ENCODE data around the gene SLC13A4. TPM values are rescaled to one million over a fixed set of nuclear protein-coding genes. Genes with fewer than 3 reads are reported as not detected.

Gene SLC13A4
- not detected in 2 replicates for total RNA-seq

GRCh38 chr7:135728136-135728669, at the start of gene SLC13A4:
Gene SLC13A4 (minus strand): TSS chr7:135728186. CDS start chr7:135727496, 690 bp downstream.

GRCh38 chr7:135748770-135749169, 20.8 kb upstream of the SLC13A4 start, which contains the start of gene FAM180A:
Gene FAM180A (minus strand): TSS chr7:135748813. CDS start chr7:135748580, 233 bp downstream.

GRCh38 chr7:135662373-135663114, 65.4 kb downstream of the SLC13A4 start, which contains the start of gene STMP1:
Gene STMP1 (plus strand): TSS chr7:135662514.

Other genes with a start within 250 kb of the SLC13A4 start
- gene CNOT4, start 218.1 kb downstream of the SLC13A4 start, total RNA-seq = 2.9 and 5.8 TPM in 2 replicates
- gene NUP205, start 170.3 kb downstream of the SLC13A4 start, total RNA-seq = 56.5 and 75.7 TPM in 2 replicates
- gene STMP1, start 65.7 kb downstream of the SLC13A4 start, total RNA-seq = 5.5 and 12.0 TPM in 2 replicates
- not detected in 2 replicates for gene FAM180A, start 20.6 kb upstream of the SLC13A4 start, total RNA-seq
- 109 and 118 TPM in 2 replicates for gene MTPN, start 249.2 kb upstream of the SLC13A4 start, total RNA-seq

Measured in epithelial cell of umbilical artery (primary cell).